GM21390 (cell line): ENCODE results near the gene KRT36.

Experiments used
- ATAC-seq: cut with Tn5 transposase; IDR thresholded peaks from one replicate; pipeline ENCODE4 v1.9.1; 2021; ENCODE audit not compliant: unreplicated experiment

Gene KRT36

GRCh38 chr17:41480136-41480535 is 9.6 kb downstream of the KRT36 start:
- ATAC-seq = no peak

- ATAC-seq = no peak
These were observed 11.5 kb downstream of the KRT36 start for GRCh38 chr17:41478237-41478636.

GRCh38 chr17:41476866-41477815 is 12.6 kb downstream of the KRT36 start:
- no peak for ATAC-seq

- no peak for ATAC-seq
These were observed 14.3 kb downstream of the KRT36 start for GRCh38 chr17:41475421-41475820.

GRCh38 chr17:41474863-41475262 is 14.8 kb downstream of the KRT36 start:
- ATAC-seq = no peak

GRCh38 chr17:41468346-41468745 is 21.4 kb downstream of the KRT36 start:
- no peak for ATAC-seq

- ATAC-seq = no peak
These were observed 22.1 kb downstream of the KRT36 start for GRCh38 chr17:41467561-41467960.

- ATAC-seq = no peak
These were observed 22.7 kb downstream of the KRT36 start, which contains the start of gene KRT32 for GRCh38 chr17:41466988-41467387. TSS of gene KRT32 (minus strand) at chr17:41467386. CDS start at chr17:41467325, 61 bp downstream.

- ATAC-seq = no peak
These were observed 25.0 kb downstream of the KRT36 start for GRCh38 chr17:41464682-41465081.

GRCh38 chr17:41464173-41464572 is 25.5 kb downstream of the KRT36 start:
- no peak for ATAC-seq

- ATAC-seq = no peak
These were observed 26.0 kb downstream of the KRT36 start for GRCh38 chr17:41463746-41464145.

GRCh38 chr17:41462705-41463104 is 27.0 kb downstream of the KRT36 start:
- no peak for ATAC-seq

GRCh38 chr17:41457676-41458075 is 32.0 kb downstream of the KRT36 start:
- ATAC-seq = no peak

GRCh38 chr17:41456204-41456603 is 33.5 kb downstream of the KRT36 start:
- ATAC-seq = no peak

- no peak for ATAC-seq
These were observed 34.5 kb downstream of the KRT36 start for GRCh38 chr17:41455236-41455635.

- ATAC-seq = no peak
These were observed 36.6 kb downstream of the KRT36 start for GRCh38 chr17:41453066-41453465.

- no peak for ATAC-seq
These were observed 37.4 kb downstream of the KRT36 start for GRCh38 chr17:41452281-41452680.

GRCh38 chr17:41451154-41451728 is 38.5 kb downstream of the KRT36 start:
- ATAC-seq = no peak

GRCh38 chr17:41449008-41449407 is 40.7 kb downstream of the KRT36 start:
- no peak for ATAC-seq

GRCh38 chr17:41448506-41448905 is 41.2 kb downstream of the KRT36 start:
- ATAC-seq = no peak

GRCh38 chr17:41446806-41447205 is 42.9 kb downstream of the KRT36 start:
- no peak for ATAC-seq

- ATAC-seq = no peak
These were observed 45.1 kb downstream of the KRT36 start for GRCh38 chr17:41444640-41445039.
